Measurements from ENCODE around the gene KYNU. TPM values are rescaled to one million over a fixed set of nuclear protein-coding genes. Genes with fewer than 3 reads are reported as not detected.

KYNU gene
- total RNA-seq, 6 experiments from 2014 or later: 37.0 to 47.5 (median 40.7) TPM

DNA sequence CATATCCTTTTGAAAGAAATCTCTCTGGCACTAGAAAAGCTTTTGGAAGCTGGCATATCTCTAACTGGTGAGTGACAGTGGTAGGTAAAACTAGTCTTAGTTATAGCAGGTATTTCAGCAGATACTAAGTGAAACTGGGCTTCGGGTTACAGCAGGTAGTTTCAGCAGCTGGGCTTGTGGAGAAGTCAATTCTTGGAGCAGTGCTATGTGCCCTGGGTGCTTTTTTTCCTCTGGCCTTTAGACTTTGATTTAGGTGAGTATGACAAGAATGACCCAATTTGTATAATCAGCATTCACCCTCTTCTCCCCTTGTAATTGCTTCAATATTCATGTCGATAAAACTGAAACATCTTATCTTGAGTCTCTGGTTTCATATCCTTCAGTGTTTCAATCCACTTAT is 123.1 kb downstream of the KYNU start:
- TF ChIP-seq, protein P1, sequence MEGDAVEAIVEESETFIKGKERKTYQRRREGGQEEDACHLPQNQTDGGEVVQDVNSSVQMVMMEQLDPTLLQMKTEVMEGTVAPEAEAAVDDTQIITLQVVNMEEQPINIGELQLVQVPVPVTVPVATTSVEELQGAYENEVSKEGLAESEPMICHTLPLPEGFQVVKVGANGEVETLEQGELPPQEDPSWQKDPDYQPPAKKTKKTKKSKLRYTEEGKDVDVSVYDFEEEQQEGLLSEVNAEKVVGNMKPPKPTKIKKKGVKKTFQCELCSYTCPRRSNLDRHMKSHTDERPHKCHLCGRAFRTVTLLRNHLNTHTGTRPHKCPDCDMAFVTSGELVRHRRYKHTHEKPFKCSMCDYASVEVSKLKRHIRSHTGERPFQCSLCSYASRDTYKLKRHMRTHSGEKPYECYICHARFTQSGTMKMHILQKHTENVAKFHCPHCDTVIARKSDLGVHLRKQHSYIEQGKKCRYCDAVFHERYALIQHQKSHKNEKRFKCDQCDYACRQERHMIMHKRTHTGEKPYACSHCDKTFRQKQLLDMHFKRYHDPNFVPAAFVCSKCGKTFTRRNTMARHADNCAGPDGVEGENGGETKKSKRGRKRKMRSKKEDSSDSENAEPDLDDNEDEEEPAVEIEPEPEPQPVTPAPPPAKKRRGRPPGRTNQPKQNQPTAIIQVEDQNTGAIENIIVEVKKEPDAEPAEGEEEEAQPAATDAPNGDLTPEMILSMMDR (IDR thresholded peaks at IDR 0.05): no peak
- no peak for TF ChIP-seq POLR2A (IDR thresholded peaks at IDR 0.05)
- H3K27ac ChIP-seq: no peak overlapping the region
- peaks cover 0 to under 1% (median 0%) of the 10 kb centered on the region in 4 donors for H3K36me3 ChIP-seq
- H3K4me3 ChIP-seq: no peak overlapping the region
- no peaks in the 10 kb centered on the region for H3K4me1 ChIP-seq
- no peaks in the 10 kb centered on the region for H3K9me3 ChIP-seq
- DNase-seq: no peak
- WGBS (ENCODE audit: insufficient coverage, low coverage, low lambda C conversion rate, missing lambda C conversion rate): 37% methylated on average over 2 of the region's 2 CpGs
- H3K27me3 ChIP-seq: no peaks in the 10 kb centered on the region
- ATAC-seq: peak; percentile 40 to 64 (median 49)
- intact Hi-C loops (cut with DNase I): no loop called here

GRCh38 chr2:143001501-143001900 is 124.0 kb downstream of the KYNU start:
- intact Hi-C loops (cut with DNase I): no loop called here
- Histone ChIP-seq H3K36me3 (peaks cover 0 to 2% (median 0%) of the 10 kb centered on the region in 4 donors), H3K27me3 (no peaks in the 10 kb centered on the region), H3K4me1 (no peaks in the 10 kb centered on the region), H3K9me3 (no peaks in the 10 kb centered on the region), H3K27ac (no peak overlapping the region), H3K4me3 (no peak overlapping the region)
- WGBS (ENCODE audit: insufficient coverage, low coverage, low lambda C conversion rate, missing lambda C conversion rate): 82% methylated on average over 1 of the region's 1 CpG
- DNase-seq (no peak), ATAC-seq (no peak)
- TF ChIP-seq, protein P1 (IDR thresholded peaks at IDR 0.05): no peak
- TF ChIP-seq POLR2A (IDR thresholded peaks at IDR 0.05): no peak

- intact Hi-C loops (cut with DNase I): no loop called here
- H3K27ac ChIP-seq: no peak overlapping the region
- TF ChIP-seq, protein P1 (IDR thresholded peaks at IDR 0.05): no peak
- no peak for TF ChIP-seq POLR2A (IDR thresholded peaks at IDR 0.05)
- 70% methylated on average over 4 of the region's 4 CpGs for WGBS (ENCODE audit: insufficient coverage, low coverage, low lambda C conversion rate, missing lambda C conversion rate)
- DNase-seq (no peak), ATAC-seq (no peak)
- H3K9me3 ChIP-seq: no peaks in the 10 kb centered on the region
- H3K27me3 ChIP-seq: no peaks in the 10 kb centered on the region
- H3K4me1 ChIP-seq: no peaks in the 10 kb centered on the region
- no peak overlapping the region for H3K4me3 ChIP-seq
- no peaks in the 10 kb centered on the region for H3K36me3 ChIP-seq
These were observed 138.2 kb downstream of the KYNU start for GRCh38 chr2:143015656-143016055.

DNA sequence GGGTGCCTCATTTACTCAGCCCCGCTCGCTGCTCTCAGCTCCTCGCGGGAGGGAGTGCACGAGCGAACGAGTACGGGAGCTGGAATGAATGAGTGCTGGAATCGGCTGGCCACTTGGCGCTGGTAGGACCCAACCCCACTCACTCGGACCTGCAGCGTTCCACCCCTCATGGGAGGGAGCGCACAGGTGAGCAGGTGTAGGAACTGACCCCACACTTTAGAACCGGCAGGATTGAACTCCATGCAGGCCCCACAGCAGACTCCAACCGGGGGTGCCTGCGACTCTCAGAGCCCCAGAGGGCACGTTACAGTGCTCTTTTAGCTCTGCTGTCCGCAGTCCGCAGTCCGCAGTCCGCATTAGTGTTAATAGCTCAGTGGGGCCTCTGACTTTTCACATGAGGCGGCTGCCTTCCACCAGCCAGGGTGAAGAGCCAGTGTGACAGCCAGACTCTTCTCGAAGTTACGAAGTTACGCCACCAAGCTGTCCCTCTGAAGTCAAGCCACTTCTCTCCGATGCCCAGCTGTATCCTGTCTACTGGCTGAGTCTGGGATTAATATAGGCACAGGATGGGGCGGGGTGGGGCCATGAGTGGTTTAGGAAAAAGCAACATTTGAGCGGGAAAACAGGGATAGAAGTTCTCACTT is 149.1 kb downstream of the KYNU start:
- Histone ChIP-seq H3K27ac (no peak overlapping the region), H3K27me3 (no peaks in the 10 kb centered on the region), H3K36me3 (no peaks in the 10 kb centered on the region), H3K4me1 (no peaks in the 10 kb centered on the region), H3K9me3 (no peaks in the 10 kb centered on the region), H3K4me3 (no peak overlapping the region)
- intact Hi-C loops (cut with DNase I): no loop called here
- DNase-seq (no peak), ATAC-seq (peak in 3 of 4 donors; percentile 22 to 39 (median 29))
- 76% methylated on average over 19 of the region's 28 CpGs for WGBS (ENCODE audit: insufficient coverage, low coverage, low lambda C conversion rate, missing lambda C conversion rate)
- TF ChIP-seq, protein P1 (IDR thresholded peaks at IDR 0.05): no peak
- no peak for TF ChIP-seq POLR2A (IDR thresholded peaks at IDR 0.05)
